ENCODE results near the gene RFC3.
"Not testable (repeated sequence)": the region's sequence is repeated elsewhere in the genome, so short reads cannot be mapped to it uniquely, and the experiment has no call there.

RFC3 gene

DNA sequence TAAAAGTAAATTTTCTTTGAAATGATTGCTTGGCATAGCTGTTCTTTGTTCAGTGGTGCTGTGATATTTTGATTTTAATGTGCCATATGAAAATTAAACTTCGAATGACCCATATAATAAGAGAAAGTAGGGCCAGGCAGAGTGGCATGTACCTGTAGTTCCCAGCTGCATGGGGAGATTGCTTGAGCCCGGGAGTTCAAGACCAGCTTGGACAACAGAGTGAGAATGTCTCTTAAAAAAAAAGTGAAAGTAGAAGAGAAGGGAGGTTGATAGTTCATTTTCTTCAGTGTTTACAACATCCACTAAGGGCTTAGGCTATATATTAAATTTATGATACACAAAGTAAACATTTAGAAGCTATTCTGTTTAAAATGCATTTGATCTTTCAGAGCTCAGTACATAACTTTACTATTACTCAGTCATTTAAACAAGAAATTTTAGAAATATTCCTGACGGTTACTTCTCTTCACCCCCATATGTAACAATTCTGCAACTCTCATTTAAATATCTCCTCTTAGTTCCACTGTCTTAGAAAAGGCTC, 17.2 kb upstream of the RFC3 start:
- DNase-seq: no peak
- intact Hi-C loops (cut with DNase I): no loop called here

DNA sequence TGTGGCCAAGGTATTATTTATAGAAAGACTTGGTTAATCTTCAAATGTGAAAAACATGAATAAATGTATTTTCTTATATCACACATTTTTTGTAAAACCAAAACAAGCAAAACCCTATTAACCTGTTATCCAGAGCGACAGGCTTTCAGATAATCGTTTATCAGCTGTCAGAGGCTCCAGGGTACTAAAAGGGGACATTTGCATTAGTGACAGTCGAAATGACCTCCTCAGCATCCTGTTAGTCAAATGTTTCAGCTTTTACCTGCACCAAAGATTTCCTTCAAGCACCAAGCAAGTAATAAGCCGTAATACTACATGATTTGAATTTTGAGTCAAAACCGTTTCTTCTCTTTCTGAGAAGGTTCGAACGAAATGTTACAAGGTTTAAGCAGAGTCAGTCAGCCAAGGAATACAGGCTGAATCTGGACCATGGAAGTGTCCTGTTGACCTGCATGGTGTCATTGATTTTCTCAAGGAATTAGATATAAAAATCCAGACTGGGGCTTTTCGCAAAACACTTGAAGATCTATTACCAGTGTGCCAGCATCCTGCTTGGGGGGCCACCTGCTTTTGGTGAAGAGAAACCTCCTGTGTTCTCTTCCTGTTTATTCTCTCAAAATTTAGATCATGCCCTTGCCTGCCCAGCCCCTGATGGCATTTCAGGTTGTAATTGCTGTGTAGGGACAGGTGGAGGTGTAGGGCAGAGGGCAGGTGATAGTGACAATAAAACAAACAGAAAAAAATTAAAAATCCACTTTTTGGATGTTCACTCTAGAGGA, 11.3 kb upstream of the RFC3 start:
- no peak for DNase-seq
- intact Hi-C loops (cut with DNase I): no loop called here

DNA sequence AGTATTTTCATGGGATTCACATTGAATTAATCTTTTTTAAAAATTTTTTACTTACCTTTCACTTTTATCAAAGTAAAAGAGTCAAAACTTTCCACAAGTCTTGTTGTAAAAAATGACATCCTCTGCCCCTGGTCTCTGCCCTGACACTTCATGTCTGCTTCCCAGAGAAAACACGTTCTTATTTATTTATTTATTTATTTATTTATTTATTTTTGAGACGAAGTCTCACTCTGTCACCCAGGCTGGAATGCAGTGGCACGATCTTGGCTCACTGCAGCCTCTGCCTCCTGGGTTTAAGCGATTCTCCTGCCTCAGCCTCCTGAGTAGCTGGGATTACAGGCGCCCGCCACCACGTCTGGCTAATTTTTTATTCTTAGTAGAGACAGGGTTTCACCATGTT, 5.1 kb upstream of the RFC3 start:
- DNase-seq; intact Hi-C loops (cut with DNase I): not testable (repeated sequence)

DNA sequence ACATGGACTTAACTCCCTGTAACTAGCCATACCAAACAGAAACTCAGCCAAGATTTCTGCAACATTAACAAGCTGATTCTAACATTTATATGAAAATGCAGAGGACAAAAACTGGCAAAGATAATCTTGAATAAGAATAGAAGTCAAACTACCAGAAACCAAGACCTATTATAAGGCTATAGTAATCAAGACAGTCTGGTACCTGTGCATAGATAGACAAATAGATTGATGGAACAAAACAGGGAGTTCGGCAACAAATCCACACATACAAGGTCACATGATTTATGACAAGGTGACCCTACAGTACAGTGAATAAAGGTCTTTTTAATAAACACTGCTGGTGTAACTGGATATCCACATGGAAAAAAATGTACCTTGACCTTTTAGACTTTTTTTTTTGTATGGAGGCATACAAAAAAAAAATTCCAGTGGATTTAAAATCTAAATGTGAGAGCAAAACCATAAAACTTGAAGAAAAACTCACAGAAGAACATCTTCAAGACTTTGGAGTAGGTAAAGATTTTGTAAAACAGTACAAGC, 2.9 kb upstream of the RFC3 start:
- intact Hi-C loops (cut with DNase I): loop anchor here (5.0 kb wide), 1 partner anchor 273 kb away; no protein-coding TSS in a partner anchor
- DNase-seq: no peak

DNA sequence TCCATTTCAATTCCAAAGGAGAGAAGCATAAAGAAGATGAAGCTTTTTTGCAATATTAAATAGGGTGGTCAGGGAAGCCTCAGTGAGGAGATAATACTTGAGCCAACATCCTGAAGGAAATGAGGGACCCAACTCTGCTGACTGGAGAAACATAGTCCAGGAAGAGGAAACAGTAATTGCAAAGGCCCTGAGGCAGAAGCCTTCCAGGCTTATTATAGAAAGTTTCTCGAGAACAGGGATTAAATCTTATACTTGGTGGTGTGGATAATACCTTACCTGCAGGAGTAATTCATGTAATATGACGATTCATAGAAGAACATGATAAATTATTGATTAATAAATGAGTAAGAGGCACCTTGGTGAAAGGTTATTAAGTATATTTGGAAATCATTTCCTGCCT, 1.0 kb upstream of the RFC3 start:
- no peak for DNase-seq
- intact Hi-C loops (cut with DNase I): loop anchor here (5.0 kb wide), 1 partner anchor 275 kb away; no protein-coding TSS in a partner anchor

DNA sequence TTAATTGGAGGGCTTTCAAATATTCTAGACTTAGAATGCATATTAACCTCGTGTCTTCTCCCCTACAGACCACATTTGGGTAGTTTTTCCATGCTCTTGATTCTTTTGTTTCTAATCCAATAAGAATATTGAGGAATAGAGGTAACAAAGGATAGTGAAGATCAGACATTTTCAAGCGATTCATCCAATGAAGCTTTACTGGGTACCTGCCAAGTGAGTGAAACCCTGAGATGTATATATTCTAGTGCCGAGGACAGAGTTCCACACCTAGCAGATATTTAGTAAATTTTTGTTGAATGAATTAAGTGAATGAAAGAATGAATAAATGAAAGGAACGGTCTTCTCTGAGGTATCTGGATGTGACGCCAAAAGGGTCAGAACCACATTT, 442 bp upstream of the RFC3 start:
- intact Hi-C loops (cut with DNase I): loop anchor here (5.0 kb wide), 1 partner anchor 275 kb away; no protein-coding TSS in a partner anchor
- DNase-seq: peak in 1 of 42 donors; percentile 3

DNA sequence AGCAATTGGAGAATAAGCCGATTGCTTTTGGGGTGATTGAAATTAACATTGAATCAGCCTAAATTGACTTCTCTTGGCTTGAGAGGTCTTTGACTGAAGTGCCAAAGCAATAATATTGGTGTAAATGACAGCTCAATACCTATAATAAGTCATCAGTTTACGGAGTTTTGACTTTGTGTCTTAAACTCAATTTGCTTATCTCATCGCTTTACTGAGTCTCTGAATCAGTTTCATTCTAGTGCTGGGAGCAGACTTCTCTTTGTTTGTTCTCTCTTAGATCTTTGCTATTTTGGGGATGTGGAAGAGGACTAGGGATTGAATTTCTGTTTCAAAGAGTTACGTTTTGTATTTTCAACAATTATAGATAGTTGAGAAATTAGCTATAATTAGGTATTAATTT, 7.1 kb downstream of the RFC3 start:
- DNase-seq: no peak
- intact Hi-C loops (cut with DNase I): no loop called here

DNA sequence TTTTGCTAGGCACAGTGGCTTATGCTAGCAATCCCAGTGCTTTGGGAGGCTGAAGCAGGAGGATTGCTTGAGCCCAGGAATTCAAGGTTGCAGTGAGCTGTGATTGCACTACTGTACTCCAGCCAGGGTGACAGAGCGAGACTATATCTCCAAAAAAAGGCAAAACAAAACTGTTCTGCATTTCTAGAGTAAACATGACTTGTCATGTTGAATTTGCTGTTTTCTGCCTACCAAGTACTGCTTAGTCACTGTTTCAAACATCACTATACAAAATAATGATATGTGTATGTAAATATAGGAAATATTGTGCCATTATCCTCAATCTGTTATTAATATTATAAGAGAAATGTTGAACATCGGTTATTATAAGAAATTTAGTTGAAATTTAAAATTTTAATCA, 9.2 kb downstream of the RFC3 start:
- intact Hi-C loops (cut with DNase I): no loop called here
- DNase-seq: no peak

DNA sequence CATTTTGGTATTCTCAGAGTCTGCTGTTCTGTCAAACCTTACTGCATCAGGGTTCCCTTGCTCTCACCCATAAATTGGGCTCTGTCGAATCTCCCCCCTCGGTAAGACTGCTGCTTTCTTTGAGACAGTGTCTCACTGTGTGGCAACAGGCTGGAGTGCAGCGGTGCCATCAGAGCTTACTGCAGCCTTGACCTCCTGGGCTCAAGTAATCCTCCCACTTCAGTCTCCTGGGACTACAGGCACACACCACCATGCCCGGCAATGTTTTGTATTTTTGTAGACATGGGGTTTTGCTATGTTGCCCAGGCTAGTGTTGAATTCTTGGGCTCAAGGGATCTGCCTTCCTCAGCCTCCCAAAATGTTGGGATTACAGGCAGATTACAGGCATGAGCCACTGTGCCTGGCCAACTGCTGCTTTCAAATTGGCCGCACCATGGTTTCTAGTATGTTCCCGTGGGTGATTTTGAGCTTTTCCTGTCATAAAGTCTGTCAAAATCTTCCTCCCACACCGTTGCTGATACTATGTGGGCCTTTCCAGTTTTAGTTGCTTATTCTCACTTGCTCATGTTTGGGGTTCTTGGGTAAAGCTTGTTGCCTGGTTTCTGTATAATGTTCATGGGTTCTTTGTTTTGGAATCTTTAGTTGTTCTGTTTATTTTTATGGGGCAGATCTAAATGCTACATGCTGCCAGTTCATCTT, 10.6 kb downstream of the RFC3 start:
- intact Hi-C loops (cut with DNase I): no loop called here

DNA sequence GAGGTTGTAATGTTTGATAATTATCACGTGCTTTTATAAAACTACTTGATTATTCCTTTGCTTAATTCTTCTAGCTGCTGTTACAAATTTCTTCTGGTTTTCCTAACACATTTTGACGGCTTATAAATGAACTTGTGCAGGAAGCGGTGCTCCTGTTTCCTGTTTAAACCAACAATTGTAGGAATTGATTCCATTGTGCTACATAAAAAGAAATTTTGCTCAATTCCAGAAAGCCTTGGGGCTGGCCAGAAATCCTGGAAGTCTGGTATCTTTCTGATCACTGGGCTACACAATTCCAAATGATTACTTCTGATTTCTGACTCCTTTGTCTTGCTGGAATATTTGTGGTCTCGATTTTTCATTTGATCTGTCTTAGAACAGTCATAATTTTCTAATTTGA, 14.9 kb downstream of the RFC3 start:
- intact Hi-C loops (cut with DNase I): no loop called here
- no peak for DNase-seq

More for the DNA sequence above, 10.6 kb downstream of the RFC3 start:
- DNase-seq: no peak

DNA sequence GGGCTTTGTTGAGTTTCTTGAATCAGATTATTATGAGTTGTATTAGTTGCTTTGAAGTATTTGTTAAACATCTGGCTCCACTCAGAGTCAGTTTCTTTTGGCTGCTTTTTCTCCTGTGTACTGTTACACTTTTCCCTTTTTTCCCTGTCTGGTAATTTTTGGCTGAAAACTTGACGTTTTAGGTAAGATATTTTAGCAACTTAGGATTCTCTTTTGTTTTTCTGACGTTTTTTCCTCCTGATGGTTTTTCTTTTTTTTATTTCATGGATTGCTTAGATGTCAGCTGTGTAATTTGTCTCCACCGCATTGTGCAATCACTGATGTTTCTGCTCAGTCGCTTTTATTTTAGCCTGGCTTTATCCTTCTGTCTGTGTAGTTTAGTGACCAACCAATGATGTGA, 20.7 kb downstream of the RFC3 start:
- DNase-seq: no peak
- intact Hi-C loops (cut with DNase I): no loop called here

DNA sequence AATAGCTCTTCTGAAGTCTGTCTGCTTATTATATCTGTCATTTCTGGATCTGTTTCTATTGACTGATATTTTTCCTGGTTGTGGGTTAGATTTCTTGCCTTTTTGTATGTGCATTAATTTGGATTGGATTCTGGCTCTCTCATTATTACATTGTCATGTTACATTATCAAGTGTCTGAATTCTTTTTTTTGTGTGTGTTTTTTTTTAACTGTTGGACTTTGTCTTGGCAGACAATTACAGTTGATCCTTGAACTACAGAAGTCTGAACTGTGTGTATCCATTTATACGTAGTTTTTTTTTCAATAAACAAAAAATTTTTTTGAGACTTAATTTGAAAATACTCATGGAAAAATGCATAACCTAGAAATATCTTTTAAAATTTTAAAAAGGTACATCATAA, 22.5 kb downstream of the RFC3 start:
- intact Hi-C loops (cut with DNase I): no loop called here
- DNase-seq: no peak

DNA sequence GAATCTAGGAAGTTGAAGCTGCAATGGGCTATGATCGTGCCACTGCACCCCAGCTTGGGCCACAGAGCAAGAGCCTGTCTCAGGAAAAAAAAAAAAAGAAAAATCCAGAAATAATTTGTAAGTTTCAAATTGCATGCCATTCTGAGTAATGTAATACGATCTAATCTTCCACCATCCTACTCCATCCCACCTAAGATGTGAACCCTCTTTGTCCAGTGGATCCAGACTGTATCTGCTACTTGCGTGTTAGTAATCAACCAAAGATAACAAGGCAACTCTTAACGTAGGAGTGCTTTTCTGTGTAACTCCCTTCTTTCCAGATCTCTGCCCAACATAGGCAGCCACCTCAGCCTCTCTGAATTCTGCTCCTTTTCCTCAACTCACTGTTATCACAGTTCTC, 24.3 kb downstream of the RFC3 start:
- intact Hi-C loops (cut with DNase I): no loop called here

DNA sequence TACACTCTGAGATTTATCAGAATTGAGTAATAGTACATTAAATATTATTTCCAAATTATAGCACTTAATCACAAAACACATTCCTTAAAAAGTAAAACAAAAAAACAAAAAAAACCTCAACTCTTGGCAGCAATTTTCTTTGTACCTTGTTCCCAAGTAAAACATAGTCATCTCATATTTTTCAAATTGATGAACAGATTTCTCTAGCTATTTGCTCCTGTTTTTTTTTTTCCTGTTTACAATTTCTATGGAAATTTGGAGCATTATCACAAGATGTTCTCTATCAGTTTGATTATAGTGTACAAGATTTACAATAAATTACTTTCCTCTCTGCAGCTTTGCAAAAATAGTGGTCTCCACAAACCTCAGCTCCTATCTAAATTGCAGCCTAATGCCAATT, 25.0 kb downstream of the RFC3 start:
- DNase-seq: no peak
- intact Hi-C loops (cut with DNase I): no loop called here

More for the DNA sequence above, 24.3 kb downstream of the RFC3 start:
- DNase-seq: no peak

DNA sequence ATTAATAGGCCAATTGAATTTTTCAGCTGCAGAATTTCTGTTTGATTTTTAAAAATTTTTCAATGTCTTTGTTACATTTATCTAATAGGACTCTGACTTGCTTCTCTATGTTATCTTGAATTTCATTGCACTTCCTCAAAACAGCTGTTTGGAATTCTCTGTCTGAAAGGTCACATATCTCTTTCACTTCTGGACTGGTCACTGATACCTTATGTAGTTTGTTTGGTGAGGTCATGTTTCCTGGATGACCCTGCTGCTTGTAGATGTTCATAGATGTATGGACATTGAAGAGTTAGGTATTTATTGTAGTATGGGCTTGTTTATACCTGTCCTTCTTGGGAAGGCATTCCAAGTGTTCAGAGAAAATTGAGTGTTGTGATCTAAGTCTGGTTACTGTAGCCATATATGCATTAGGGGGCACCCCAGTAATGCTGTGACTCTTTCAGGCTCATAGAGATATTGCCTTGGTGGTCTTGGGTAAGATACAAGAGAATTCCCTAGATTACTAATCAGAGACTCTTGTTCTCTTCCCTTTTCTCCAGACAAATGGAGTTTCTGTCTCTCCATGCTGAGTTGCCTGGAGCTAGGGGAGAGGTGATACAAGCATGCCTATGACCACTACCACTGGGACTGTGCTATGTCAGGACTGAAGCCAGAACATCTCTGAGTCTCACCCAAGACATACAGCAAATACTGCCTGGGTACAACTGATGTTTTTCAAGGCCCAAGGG, 27.8 kb downstream of the RFC3 start:
- intact Hi-C loops (cut with DNase I): no loop called here
- DNase-seq: no peak

DNA sequence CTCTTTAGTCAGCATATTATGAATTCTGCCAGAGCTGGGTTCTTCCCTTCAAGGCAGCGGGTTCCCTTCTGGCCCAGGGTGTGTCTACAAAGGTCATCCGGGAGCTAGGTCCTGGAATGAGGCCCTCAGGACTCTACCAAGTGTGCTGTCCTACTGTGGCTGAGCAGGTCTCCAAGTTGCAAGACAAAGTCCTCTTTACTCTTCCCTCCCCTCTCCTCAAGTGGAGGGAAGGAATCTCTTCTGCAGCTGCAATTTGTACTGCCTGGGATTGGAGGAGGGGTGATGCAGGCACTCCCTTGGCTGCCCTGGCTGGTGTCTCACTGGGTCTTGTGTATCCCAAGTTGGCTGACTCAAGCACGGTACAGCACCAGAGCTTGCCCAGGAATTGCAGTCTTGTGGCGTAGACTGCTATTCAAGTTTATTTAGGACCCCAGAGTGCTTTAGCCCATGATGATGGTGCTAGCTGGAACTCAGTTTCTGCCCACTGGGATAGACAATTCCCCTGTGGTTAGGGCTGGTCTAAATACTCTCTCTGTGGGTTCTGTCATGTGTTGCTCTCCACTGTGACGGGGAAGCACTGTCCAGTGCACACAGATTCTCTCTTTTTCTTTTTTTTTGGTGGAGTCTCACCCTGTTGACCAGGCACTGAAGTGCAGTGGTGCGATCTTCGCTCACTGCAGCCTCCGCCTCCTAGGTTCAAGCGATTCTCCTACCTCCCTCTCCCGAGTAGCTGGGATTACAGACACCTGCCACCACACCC, 28.5 kb downstream of the RFC3 start:
- intact Hi-C loops (cut with DNase I): no loop called here
- DNase-seq: no peak

DNA sequence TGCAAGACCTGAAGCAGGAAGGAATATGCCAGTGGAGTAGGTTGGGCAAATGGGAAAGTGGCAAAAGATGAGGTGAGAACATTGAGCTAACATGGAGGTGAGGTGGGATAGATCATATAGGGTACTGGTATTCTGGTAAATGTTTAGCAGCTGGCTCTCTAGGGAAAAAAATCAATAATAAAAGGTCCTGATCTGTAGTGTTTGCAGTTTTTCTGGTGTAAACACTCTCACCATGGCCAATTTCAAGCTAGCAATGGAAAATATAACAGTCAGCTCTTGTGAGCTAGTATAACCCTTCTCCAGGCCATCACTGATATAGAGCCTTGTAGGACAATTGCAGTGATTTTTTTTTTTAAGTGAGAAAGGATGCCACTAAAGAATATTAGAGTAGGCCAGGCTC, 31.3 kb downstream of the RFC3 start:
- DNase-seq: no peak
- intact Hi-C loops (cut with DNase I): no loop called here

DNA sequence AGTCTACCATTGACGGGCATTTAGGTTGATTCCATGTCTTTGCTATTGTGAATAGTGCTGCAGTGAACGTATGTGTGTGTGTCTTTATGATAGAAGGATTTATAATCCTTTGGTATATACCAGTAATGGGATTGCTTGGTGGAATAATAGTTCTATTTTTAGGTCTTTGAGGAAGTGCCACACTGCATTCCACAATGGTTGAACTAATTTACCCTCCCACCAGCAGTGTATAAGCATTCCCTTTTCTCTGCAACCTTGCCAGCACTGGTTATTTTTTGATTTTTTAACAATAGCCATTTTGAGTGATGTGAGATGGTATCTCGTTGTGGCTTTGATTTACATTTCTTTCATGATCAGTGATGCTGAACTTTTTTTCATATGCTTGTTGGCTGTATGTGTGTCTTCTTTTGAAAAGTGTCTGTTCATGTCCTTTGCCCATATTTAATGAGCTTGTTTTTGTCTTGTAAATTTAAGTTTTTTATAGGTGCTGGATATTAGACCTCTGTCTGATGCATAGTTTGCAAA, 37.5 kb downstream of the RFC3 start:
- DNase-seq: no peak
- intact Hi-C loops (cut with DNase I): no loop called here
